Mesothelial cell of epicardium (in vitro differentiated cells): ENCODE data around the gene SNED1. TPM values are rescaled to one million over a fixed set of nuclear protein-coding genes. Genes with fewer than 3 reads are reported as not detected.

Experiments
- DNase-seq, 2 experiments: peaks; one replicate each; pipeline ENCODE4 v3.0.0; 2021; ENCODE audit warnings: low spot score in 2 of 2; ENCODE audit not compliant: unreplicated experiment in 2 of 2
- H3K27ac Mint-ChIP-seq: 2 replicates; pipeline ENCODE4 v1.8.0; 2021; ENCODE audit warnings: mixed read lengths
- H3K27me3 Mint-ChIP-seq: 2 replicates; pipeline ENCODE4 v1.8.0; 2021; ENCODE audit warnings: low read depth, mixed read lengths
- H3K36me3 Mint-ChIP-seq: 2 replicates; pipeline ENCODE4 v1.8.0; 2021; ENCODE audit warnings: mixed read lengths
- H3K4me1 Mint-ChIP-seq: 2 replicates; pipeline ENCODE4 v1.8.0; 2021; ENCODE audit warnings: mixed read lengths
- H3K4me3 Mint-ChIP-seq: 2 replicates; pipeline ENCODE4 v1.8.0; 2021; ENCODE audit warnings: mild to moderate bottlenecking, moderate library complexity, mixed read lengths
- H3K9me3 Mint-ChIP-seq: 2 replicates; pipeline ENCODE4 v1.8.0; 2021; ENCODE audit warnings: mixed read lengths
- CTCF ChIP-seq: fragments of 200-600 bp; sonication (generic); IDR thresholded peaks from one replicate; pipeline ENCODE4 v1.5.0; 2021; ENCODE audit warnings: antibody characterized with exemption; ENCODE audit not compliant: unreplicated experiment
- total RNA-seq: library from RNA; stranded (reverse); gene quantifications from 3 replicates; pipeline ENCODE4 v1.2.1, GENCODE V29; 2021

SNED1 gene
- total RNA-seq, 1 donor from 2014 or later = 9.4 TPM

- no peaks in the 10 kb centered on the region for H3K27me3 Mint-ChIP-seq
- DNase-seq = no peak
- H3K27ac Mint-ChIP-seq = no peak overlapping the region
- H3K4me3 Mint-ChIP-seq = no peak overlapping the region
- H3K9me3 Mint-ChIP-seq = peaks cover 5% of the 10 kb centered on the region
- no peak for TF ChIP-seq CTCF
- H3K36me3 Mint-ChIP-seq = peaks cover 18% of the 10 kb centered on the region
- no peaks in the 10 kb centered on the region for H3K4me1 Mint-ChIP-seq
Observed at GRCh38 chr2:241123816-241124536, 125.6 kb downstream of the SNED1 start.

- Mint-ChIP-seq H3K27ac (no peak overlapping the region), H3K36me3 (peaks cover 13% of the 10 kb centered on the region), H3K4me3 (no peak overlapping the region), H3K27me3 (no peaks in the 10 kb centered on the region), H3K9me3 (peaks cover 5% of the 10 kb centered on the region), H3K4me1 (no peaks in the 10 kb centered on the region)
- no peak for DNase-seq
- no peak for TF ChIP-seq CTCF
Observed at GRCh38 chr2:241125626-241126025, 127.2 kb downstream of the SNED1 start.

- peaks cover under 1% of the 10 kb centered on the region for H3K9me3 Mint-ChIP-seq
Observed at GRCh38 chr2:241126201-241126611, 127.8 kb downstream of the SNED1 start.

GRCh38 chr2:241126771-241127202 lies 128.4 kb downstream of the SNED1 start:
- TF ChIP-seq CTCF = no peak
- Mint-ChIP-seq H3K9me3 (no peaks in the 10 kb centered on the region), H3K36me3 (peaks cover 2% of the 10 kb centered on the region)

More at GRCh38 chr2:241126201-241126611, 127.8 kb downstream of the SNED1 start:
- H3K36me3 Mint-ChIP-seq = peaks cover 8% of the 10 kb centered on the region
- TF ChIP-seq CTCF = no peak
- no peaks in the 10 kb centered on the region for H3K4me1 Mint-ChIP-seq
- H3K4me3 Mint-ChIP-seq = no peak overlapping the region
- no peak for DNase-seq
- H3K27ac Mint-ChIP-seq = no peak overlapping the region
- H3K27me3 Mint-ChIP-seq = no peaks in the 10 kb centered on the region

GRCh38 chr2:241128266-241128665 lies 129.8 kb downstream of the SNED1 start:
- Mint-ChIP-seq H3K9me3 (no peaks in the 10 kb centered on the region), H3K4me1 (no peaks in the 10 kb centered on the region), H3K27ac (no peak overlapping the region), H3K36me3 (peaks cover 5% of the 10 kb centered on the region), H3K4me3 (no peak overlapping the region), H3K27me3 (no peaks in the 10 kb centered on the region)
- no peak for DNase-seq
- no peak for TF ChIP-seq CTCF

More at GRCh38 chr2:241126771-241127202, 128.4 kb downstream of the SNED1 start:
- DNase-seq = no peak
- Mint-ChIP-seq H3K27me3 (no peaks in the 10 kb centered on the region), H3K27ac (no peak overlapping the region), H3K4me3 (no peak overlapping the region), H3K4me1 (no peaks in the 10 kb centered on the region)
